GM15510 (cell line): ENCODE data around the gene HMGN2.

Source experiments
- POLR2A ChIP-seq: IDR thresholded peaks from 3 replicates; pipeline ENCODE4 v1.6.1; 2011; ENCODE audit warnings: borderline replicate concordance; ENCODE audit not compliant: insufficient read length; ENCODE audit errors: extremely low read depth

HMGN2 gene

DNA sequence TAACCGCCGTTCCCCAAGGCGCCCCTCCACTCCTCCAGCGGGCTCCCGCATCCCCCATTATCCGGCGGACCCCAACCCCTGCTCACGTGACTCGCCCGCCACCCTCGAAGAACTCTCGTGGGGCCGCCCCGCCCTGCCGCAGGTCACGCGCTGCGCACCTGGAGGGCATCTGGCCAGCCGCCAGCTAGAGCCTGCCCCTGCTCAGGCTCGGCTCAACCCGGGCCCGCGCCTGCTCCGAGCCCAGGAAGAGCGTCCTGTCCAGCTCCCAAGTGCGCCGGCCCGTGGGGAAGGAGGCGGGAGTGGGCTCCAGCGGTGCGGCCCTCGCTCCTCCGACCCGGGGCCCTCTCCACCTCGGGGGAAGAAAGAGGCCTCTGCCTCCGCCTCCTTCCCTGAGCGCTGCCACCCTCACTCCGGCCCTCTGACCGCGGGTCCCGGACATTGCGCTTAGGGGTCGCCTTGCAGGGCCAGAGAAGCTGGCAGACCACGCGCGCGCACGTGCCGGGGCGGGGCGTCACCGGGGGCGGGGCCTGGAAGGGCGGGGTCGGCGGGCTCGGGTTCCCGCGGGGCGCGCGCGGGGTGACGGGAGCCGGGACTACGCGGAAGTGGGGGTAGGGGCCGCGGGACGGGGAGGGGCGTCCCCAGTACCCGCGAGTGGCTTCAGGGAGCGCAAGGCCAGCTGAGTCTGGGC is 28.4 kb downstream of the HMGN2 start:
- peak; percentile 90 for TF ChIP-seq POLR2A

DNA sequence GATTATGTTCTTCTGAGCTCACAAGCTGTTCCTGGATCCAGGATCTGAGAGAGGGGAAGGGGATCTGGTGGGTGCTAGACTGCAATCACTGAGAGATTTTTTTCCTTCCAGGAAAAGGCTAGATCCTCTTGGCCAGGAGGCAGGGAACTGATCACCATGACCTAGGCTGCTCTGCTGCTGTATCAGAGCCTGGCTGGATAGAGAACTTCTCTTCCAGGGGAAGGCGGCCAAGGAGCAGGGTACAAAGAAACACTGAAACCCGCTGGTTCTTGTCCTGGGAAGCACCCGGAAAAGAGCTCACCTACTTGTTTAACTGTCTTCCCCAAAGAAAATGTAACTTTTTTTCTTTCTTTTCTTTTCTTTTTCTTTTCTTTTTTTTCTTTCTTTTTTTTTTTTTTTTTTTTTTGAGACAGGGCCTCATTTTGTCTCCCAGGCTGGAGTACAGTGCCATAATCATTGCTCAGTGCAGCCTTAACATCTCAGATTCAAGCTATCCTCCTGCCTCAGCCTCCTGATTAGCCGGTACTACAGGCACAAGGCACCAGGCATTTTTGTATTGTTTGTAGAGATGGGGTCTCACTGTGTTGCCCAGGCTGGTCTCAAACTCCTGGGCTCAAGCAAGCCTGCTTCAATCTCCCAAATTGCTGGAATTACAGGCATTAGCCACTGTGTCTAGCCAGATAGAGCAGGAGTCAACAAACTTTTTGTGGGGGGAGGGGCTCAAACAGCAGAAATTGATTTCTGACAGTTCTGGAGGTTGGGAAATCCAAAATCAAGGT is 44.9 kb downstream of the HMGN2 start:
- TF ChIP-seq POLR2A = no peak

DNA sequence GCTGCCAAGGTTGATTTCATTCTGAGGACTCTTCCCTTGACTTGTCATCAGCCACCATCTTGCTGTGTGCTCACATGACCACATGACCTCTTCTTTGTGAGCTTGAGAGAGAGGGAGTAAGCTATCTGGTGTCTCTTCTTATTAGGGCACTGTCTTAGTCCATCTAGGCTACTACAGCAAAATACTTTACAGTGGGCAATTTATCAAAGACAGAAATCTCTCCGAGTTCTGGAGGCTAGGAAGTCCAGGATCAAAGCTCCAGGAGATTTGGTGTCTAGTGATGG is 45.5 kb downstream of the HMGN2 start:
- no peak for TF ChIP-seq POLR2A

DNA sequence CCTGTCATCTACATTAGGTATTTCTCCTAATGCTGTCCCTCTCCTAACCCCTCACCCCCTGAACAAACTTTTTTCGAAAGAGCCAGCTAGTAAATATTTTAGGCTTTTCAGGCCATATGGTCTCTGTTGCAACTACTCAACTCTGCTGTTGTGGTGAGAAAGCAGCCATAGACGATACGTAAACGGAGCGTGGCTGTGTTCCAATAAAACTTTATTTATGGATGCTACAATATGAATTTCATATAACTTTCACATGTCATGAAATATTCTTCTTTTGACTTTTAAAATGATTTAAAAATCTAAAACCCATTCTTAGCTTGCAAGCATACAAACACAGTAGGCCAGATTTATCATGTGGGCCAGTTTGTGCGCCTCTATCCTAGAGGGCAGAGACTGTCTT is 46.1 kb downstream of the HMGN2 start:
- TF ChIP-seq POLR2A = no peak

GRCh38 chr1:26520339-26520738 is 48.1 kb downstream of the HMGN2 start:
- TF ChIP-seq POLR2A = no peak

GRCh38 chr1:26521669-26522030 is 49.4 kb downstream of the HMGN2 start:
- no peak for TF ChIP-seq POLR2A

- TF ChIP-seq POLR2A = no peak
Measured at GRCh38 chr1:26522073-26522472, 49.8 kb downstream of the HMGN2 start.

DNA sequence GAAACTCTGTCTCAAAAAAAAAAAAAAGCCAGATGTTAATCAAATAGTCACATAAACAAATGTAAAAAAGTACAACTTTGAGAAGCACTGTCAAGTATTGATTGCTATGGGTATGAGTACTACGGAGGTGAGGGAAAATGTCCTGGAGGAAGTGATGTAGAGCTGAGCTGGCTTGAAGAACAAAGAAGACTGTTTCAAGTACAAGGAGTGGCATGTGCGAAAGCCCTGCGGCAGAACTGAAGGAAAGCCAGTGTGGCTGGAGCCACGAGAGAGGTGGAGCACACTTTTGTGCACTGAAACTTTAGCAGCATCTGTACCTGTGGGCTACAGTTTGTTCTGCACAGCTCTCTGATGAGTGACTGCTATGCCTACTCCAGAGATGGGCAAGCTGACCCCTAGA is 51.9 kb downstream of the HMGN2 start:
- TF ChIP-seq POLR2A = no peak
